ENCODE results near the gene SYNJ1. TPM values are rescaled to one million over a fixed set of nuclear protein-coding genes. Genes with fewer than 3 reads are reported as not detected.
A peak's percentile ranks its signal among the peaks of the same experiment; 100 is the strongest.
"Not testable (repeated sequence)": the region's sequence is repeated elsewhere in the genome, so short reads cannot be mapped to it uniquely, and the experiment has no call there.

The SYNJ1 gene
- total RNA-seq, 1 donor from 2014 or later = 4.1 TPM

- Mint-ChIP-seq H3K36me3 (peaks cover 12% of the 10 kb centered on the region), H3K9me3 (no peaks in the 10 kb centered on the region), H3K27me3 (ENCODE audit: insufficient read depth, low read depth) (peaks cover 5% of the 10 kb centered on the region), H3K27ac (peak overlapping the region; percentile 59), H3K4me1 (peaks cover 14% of the 10 kb centered on the region), H3K4me3 (peak overlapping the region; percentile 98)
- H3K4me3 ChIP-seq = peak overlapping the region; percentile 77
- H3K79me2 ChIP-seq (ENCODE audit: low read depth) = peaks cover 22% of the 10 kb centered on the region
- H3F3A ChIP-seq (ENCODE audit: low read depth) = peaks cover 13% of the 10 kb centered on the region
- peak overlapping the region; percentile 47 for H3K9ac ChIP-seq
- H3K27me3 ChIP-seq = no peaks in the 10 kb centered on the region
- no peaks in the 10 kb centered on the region for H3K9me3 ChIP-seq (ENCODE audit: low read depth)
- no peaks in the 10 kb centered on the region for H3K36me3 ChIP-seq
- peak overlapping the region; percentile 87 for H3K27ac ChIP-seq
- peaks cover 5% of the 10 kb centered on the region for H3K4me1 ChIP-seq
- peak overlapping the region; percentile 95 for H3K4me2 ChIP-seq
- DNase-seq (ENCODE audit: low spot score) = peak; percentile 57
- H4K20me1 ChIP-seq (ENCODE audit: low read depth) = peaks cover 10% of the 10 kb centered on the region
- TF ChIP-seq CTCF (IDR thresholded peaks at IDR 0.05) = no peak
- no peak for TF ChIP-seq EZH2phosphoT487 (IDR thresholded peaks at IDR 0.05)
- no peak for TF ChIP-seq EZH2 (IDR thresholded peaks at IDR 0.05)
- H2AFZ ChIP-seq (replicated peaks) = peak overlapping the region; percentile 98
Observed at GRCh38 chr21:32611471-32611997, 116.3 kb downstream of the SYNJ1 start.

- Histone ChIP-seq H3K4me2 (peak overlapping the region; percentile 95), H4K20me1 (ENCODE audit: low read depth) (peaks cover 11% of the 10 kb centered on the region), H3F3A (ENCODE audit: low read depth) (peaks cover 17% of the 10 kb centered on the region), H3K4me3 (peak overlapping the region; percentile 77), H3K79me2 (ENCODE audit: low read depth) (peaks cover 22% of the 10 kb centered on the region)
- H3K27ac Mint-ChIP-seq; H3K27me3 Mint-ChIP-seq (ENCODE audit: insufficient read depth, low read depth); H2AFZ ChIP-seq (replicated peaks); DNase-seq (ENCODE audit: low spot score); H3K36me3 ChIP-seq; H3K9me3 Mint-ChIP-seq; H3K9ac ChIP-seq; H3K27ac ChIP-seq; H3K9me3 ChIP-seq (ENCODE audit: low read depth); H3K27me3 ChIP-seq; H3K4me1 ChIP-seq: not testable (repeated sequence)
- peaks cover 14% of the 10 kb centered on the region for H3K4me1 Mint-ChIP-seq
- peaks cover 15% of the 10 kb centered on the region for H3K36me3 Mint-ChIP-seq
- H3K4me3 Mint-ChIP-seq = peak overlapping the region; percentile 79
Observed at GRCh38 chr21:32610940-32611339, 116.9 kb downstream of the SYNJ1 start.

DNA sequence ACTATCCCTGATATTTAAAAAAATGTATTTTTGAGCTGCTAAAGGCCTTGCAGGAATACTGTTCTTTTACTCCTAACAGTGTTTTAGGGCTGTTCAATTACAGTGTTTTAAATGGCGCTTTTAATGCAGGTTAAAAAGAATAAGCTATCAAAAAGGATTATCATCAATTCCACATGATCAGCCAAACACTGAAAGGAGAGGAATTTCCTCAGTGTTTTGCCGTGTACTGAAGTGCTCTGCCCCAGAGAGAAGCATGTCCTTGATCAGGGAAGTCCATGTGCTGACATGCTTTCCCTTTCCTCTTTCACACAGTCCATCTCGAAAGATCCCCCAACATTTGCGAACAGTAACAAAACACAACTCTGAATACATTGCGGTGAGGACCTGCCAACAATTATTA is 119.0 kb downstream of the SYNJ1 start:
- H3K27ac Mint-ChIP-seq = no peak overlapping the region
- H3F3A ChIP-seq (ENCODE audit: low read depth) = peaks cover 38% of the 10 kb centered on the region
- H3K27me3 ChIP-seq = no peaks in the 10 kb centered on the region
- peaks cover 5% of the 10 kb centered on the region for H3K27me3 Mint-ChIP-seq (ENCODE audit: insufficient read depth, low read depth)
- H3K4me3 Mint-ChIP-seq = peak overlapping the region; percentile 12
- no peak overlapping the region for H3K9ac ChIP-seq
- H4K20me1 ChIP-seq (ENCODE audit: low read depth) = peaks cover 32% of the 10 kb centered on the region
- H3K79me2 ChIP-seq (ENCODE audit: low read depth) = peaks cover 22% of the 10 kb centered on the region
- H3K9me3 ChIP-seq (ENCODE audit: low read depth) = no peaks in the 10 kb centered on the region
- peaks cover 25% of the 10 kb centered on the region for H3K4me1 ChIP-seq
- H3K4me2 ChIP-seq = no peak overlapping the region
- peaks cover 19% of the 10 kb centered on the region for H3K36me3 Mint-ChIP-seq
- H3K4me3 ChIP-seq = no peak overlapping the region
- H3K4me1 Mint-ChIP-seq = peaks cover 25% of the 10 kb centered on the region
- TF ChIP-seq EZH2 (IDR thresholded peaks at IDR 0.05) (no peak), CTCF (IDR thresholded peaks at IDR 0.05) (no peak), EZH2phosphoT487 (IDR thresholded peaks at IDR 0.05) (no peak)
- DNase-seq (ENCODE audit: low spot score) = peak; percentile 30
- no peaks in the 10 kb centered on the region for H3K9me3 Mint-ChIP-seq
- H3K27ac ChIP-seq = no peak overlapping the region
- H3K36me3 ChIP-seq = no peaks in the 10 kb centered on the region
- H2AFZ ChIP-seq (replicated peaks) = no peak overlapping the region

DNA sequence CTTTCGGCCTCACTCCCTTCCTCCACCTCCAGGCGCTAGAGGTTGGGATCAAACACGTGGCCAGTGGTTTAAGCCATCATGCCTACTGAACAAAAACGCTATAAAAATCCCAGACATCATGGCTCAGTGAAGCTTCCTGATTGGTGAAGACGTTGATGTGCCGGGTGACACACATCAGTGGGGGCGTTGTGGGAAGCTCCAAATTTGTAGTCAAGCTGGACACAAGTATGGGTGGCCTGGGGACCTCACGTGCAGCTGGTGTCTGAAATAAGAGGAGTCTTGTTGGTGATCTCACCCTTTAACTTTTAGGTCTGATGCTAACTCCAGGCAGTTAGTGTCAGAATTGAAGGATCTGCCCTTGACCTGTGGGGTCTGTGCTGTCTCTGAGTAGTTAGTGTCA is 122.3 kb downstream of the SYNJ1 start:
- no peak overlapping the region for H3K4me3 ChIP-seq
- no peak overlapping the region for H2AFZ ChIP-seq (replicated peaks)
- H3K27me3 Mint-ChIP-seq (ENCODE audit: insufficient read depth, low read depth) = peaks cover 5% of the 10 kb centered on the region
- peaks cover 42% of the 10 kb centered on the region for H3F3A ChIP-seq (ENCODE audit: low read depth)
- peaks cover 19% of the 10 kb centered on the region for H3K4me1 Mint-ChIP-seq
- no peak overlapping the region for H3K9ac ChIP-seq
- peak overlapping the region; percentile 14 for H3K4me2 ChIP-seq
- no peak overlapping the region for H3K27ac Mint-ChIP-seq
- H3K9me3 Mint-ChIP-seq = no peaks in the 10 kb centered on the region
- no peak overlapping the region for H3K27ac ChIP-seq
- no peaks in the 10 kb centered on the region for H3K27me3 ChIP-seq
- TF ChIP-seq EZH2phosphoT487 (IDR thresholded peaks at IDR 0.05) = no peak
- TF ChIP-seq CTCF (IDR thresholded peaks at IDR 0.05) = no peak
- TF ChIP-seq EZH2 (IDR thresholded peaks at IDR 0.05) = no peak
- peaks cover 30% of the 10 kb centered on the region for H4K20me1 ChIP-seq (ENCODE audit: low read depth)
- DNase-seq (ENCODE audit: low spot score) = no peak
- no peaks in the 10 kb centered on the region for H3K9me3 ChIP-seq (ENCODE audit: low read depth)
- no peak overlapping the region for H3K4me3 Mint-ChIP-seq
- H3K4me1 ChIP-seq = peaks cover 20% of the 10 kb centered on the region
- peaks cover 27% of the 10 kb centered on the region for H3K36me3 Mint-ChIP-seq
- H3K79me2 ChIP-seq (ENCODE audit: low read depth) = peaks cover 8% of the 10 kb centered on the region
- H3K36me3 ChIP-seq = no peaks in the 10 kb centered on the region

All from neural progenitor cell (in vitro differentiated cells).